Measurements from ENCODE around the gene BLM.

DNA sequence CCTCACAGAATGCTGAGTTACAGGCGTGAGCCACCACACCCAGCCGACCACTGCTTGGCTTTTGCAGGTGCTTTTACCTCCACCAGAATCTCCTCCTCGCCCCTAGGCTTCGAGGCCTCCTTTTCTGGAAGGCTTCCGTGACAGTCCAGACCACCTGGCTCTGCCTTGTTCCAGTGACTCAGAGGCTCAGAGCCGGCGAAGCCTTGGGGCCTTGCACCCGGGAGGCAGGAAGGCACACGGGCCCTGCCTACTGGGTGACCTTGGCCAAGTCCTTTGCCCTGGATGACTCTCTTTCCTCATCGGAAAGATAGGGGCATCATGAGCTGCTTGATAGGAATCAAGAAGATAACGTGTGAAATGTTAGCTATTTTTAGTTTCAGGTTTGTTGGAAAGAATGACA lies 119.9 kb downstream of the BLM start:
- TF ChIP-seq RBAK (CRISPR knock-in tag; IDR thresholded peaks at IDR 0.05): no peak
- TF ChIP-seq, protein P1, sequence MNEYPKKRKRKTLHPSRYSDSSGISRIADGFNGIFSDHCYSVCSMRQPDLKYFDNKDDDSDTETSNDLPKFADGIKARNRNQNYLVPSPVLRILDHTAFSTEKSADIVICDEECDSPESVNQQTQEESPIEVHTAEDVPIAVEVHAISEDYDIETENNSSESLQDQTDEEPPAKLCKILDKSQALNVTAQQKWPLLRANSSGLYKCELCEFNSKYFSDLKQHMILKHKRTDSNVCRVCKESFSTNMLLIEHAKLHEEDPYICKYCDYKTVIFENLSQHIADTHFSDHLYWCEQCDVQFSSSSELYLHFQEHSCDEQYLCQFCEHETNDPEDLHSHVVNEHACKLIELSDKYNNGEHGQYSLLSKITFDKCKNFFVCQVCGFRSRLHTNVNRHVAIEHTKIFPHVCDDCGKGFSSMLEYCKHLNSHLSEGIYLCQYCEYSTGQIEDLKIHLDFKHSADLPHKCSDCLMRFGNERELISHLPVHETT (CRISPR knock-in tag; conservative IDR thresholded peaks at IDR 0.05): no peak
- no peak for TF ChIP-seq CTCF (CRISPR knock-in tag; IDR thresholded peaks at IDR 0.05)
- no peak for TF ChIP-seq BRCA1 (CRISPR knock-in tag; IDR thresholded peaks at IDR 0.05)
- TF ChIP-seq ZNF362 (CRISPR knock-in tag; IDR thresholded peaks at IDR 0.05; ENCODE audit: borderline replicate concordance): no peak

Data from HepG2 (cell line).